Esophagus (tissue), 2 donors: Measurements from ENCODE around the gene ATRNL1. TPM values are rescaled to one million over a fixed set of nuclear protein-coding genes. Genes with fewer than 3 reads are reported as not detected.
A peak's percentile ranks its signal among the peaks of the same experiment; 100 is the strongest.

Experiments
- H3K27ac ChIP-seq, 2 donors: one replicate each; pipeline ENCODE4 v1.5.1; 2013; ENCODE audit warnings: low read depth in 2 of 2, mild to moderate bottlenecking in 2 of 2, inconsistent platforms in 1 of 2, low read length in 1 of 2, moderate library complexity in 1 of 2
- H3K27me3 ChIP-seq, 2 donors: one replicate each; pipeline ENCODE4 v1.6.1; 2013; ENCODE audit warnings: low read length in 2 of 2, control low read depth in 1 of 2, mild to moderate bottlenecking in 1 of 2; ENCODE audit not compliant: insufficient read depth in 2 of 2, control insufficient read depth in 1 of 2
- H3K36me3 ChIP-seq, 2 donors: one replicate each; pipeline ENCODE4 v1.6.1; 2013; ENCODE audit warnings: low read length in 1 of 2; ENCODE audit not compliant: control insufficient read depth in 2 of 2, insufficient read depth in 2 of 2
- H3K4me1 ChIP-seq, 2 donors: one replicate each; pipeline ENCODE4 v1.6.1; 2013; ENCODE audit warnings: low read length in 1 of 2; ENCODE audit not compliant: control insufficient read depth in 2 of 2, insufficient read depth in 2 of 2
- H3K4me3 ChIP-seq, 2 donors: one replicate each; pipeline ENCODE4 v1.5.1; 2013; ENCODE audit warnings: low read length in 2 of 2, mild to moderate bottlenecking in 2 of 2, low read depth in 1 of 2, moderate library complexity in 1 of 2
- H3K9me3 ChIP-seq, 2 donors: one replicate each; pipeline ENCODE4 v1.6.1; 2013; ENCODE audit warnings: mild to moderate bottlenecking in 2 of 2, low read depth in 1 of 2, low read length in 1 of 2, moderate library complexity in 1 of 2; ENCODE audit not compliant: control insufficient read depth in 2 of 2, insufficient read depth in 1 of 2
- WGBS, 2 donors: extraction: QIAGEN DNeasy Blood & Tissue Kit; methylation state at CpG; one replicate each; pipeline ENCODE4 v1.1.7; 2013; 5-methylcytosine and 5-hydroxymethylcytosine counted together
- polyA plus RNA-seq, 2 donors: library from polyadenylated mRNA; stranded (reverse); fragments of 200-250 nt; gene quantifications; one replicate each; pipeline ENCODE4 v1.2.3, GENCODE V29; 2013
- donor health status: healthy with polysubstance abuse.
- donor health status: Bipolar disorder and iron deficiency.

ATRNL1 gene
- polyA plus RNA-seq, 2 donors = 0.20 to 0.39 TPM

GRCh38 chr10:115846528-115846927, 753.4 kb downstream of the ATRNL1 start:
- no peaks in the 10 kb centered on the region for H3K36me3 ChIP-seq
- 85 to 86% methylated on average over 1 of the region's 1 CpG for WGBS, 2 donors

GRCh38 chr10:115849197-115849596, 756.0 kb downstream of the ATRNL1 start:
- WGBS, 2 donors = 24 to 33% methylated on average over 2 of the region's 2 CpGs
- H3K9me3 ChIP-seq = no peaks in the 10 kb centered on the region
- no peak overlapping the region for H3K4me3 ChIP-seq
- no peaks in the 10 kb centered on the region for H3K4me1 ChIP-seq
- no peak overlapping the region for H3K27ac ChIP-seq
- no peaks in the 10 kb centered on the region for H3K36me3 ChIP-seq
- no peaks in the 10 kb centered on the region for H3K27me3 ChIP-seq

More at GRCh38 chr10:115846528-115846927, 753.4 kb downstream of the ATRNL1 start:
- Histone ChIP-seq H3K27ac (no peak overlapping the region), H3K4me3 (no peak overlapping the region), H3K27me3 (no peaks in the 10 kb centered on the region), H3K4me1 (no peaks in the 10 kb centered on the region), H3K9me3 (no peaks in the 10 kb centered on the region)

DNA sequence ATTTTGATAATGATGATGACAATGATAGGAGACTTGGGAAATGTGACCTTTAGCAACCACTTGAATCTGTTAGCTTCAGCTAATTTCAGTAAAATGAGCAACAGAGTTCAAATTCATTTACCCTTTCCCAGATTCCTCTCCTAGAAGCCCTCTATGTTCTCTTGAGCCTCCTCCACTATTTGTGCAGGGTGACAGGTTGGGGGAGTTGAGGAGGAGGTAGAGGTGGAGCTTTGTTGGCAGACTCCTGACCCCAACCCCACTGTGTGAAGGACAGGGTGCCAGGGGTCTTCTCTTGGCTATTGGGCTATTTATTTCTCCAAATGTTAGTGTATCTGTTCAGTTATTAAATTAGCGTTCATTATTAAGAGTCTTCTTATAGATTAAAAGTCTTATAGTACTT, 757.5 kb downstream of the ATRNL1 start:
- Histone ChIP-seq H3K27me3 (no peaks in the 10 kb centered on the region), H3K9me3 (no peaks in the 10 kb centered on the region), H3K36me3 (no peaks in the 10 kb centered on the region), H3K4me3 (no peak overlapping the region), H3K27ac (no peak overlapping the region), H3K4me1 (no peaks in the 10 kb centered on the region)
- 91 to 98% methylated on average over 1 of the region's 1 CpG for WGBS, 2 donors

- H3K9me3 ChIP-seq = no peaks in the 10 kb centered on the region
- H3K36me3 ChIP-seq = no peaks in the 10 kb centered on the region
- no peak overlapping the region for H3K4me3 ChIP-seq
- WGBS, 2 donors = 79 to 80% methylated on average over 5 of the region's 5 CpGs
- H3K27me3 ChIP-seq = no peaks in the 10 kb centered on the region
- H3K4me1 ChIP-seq = no peaks in the 10 kb centered on the region
- H3K27ac ChIP-seq = no peak overlapping the region
These were observed 758.5 kb downstream of the ATRNL1 start for GRCh38 chr10:115851695-115852094.

DNA sequence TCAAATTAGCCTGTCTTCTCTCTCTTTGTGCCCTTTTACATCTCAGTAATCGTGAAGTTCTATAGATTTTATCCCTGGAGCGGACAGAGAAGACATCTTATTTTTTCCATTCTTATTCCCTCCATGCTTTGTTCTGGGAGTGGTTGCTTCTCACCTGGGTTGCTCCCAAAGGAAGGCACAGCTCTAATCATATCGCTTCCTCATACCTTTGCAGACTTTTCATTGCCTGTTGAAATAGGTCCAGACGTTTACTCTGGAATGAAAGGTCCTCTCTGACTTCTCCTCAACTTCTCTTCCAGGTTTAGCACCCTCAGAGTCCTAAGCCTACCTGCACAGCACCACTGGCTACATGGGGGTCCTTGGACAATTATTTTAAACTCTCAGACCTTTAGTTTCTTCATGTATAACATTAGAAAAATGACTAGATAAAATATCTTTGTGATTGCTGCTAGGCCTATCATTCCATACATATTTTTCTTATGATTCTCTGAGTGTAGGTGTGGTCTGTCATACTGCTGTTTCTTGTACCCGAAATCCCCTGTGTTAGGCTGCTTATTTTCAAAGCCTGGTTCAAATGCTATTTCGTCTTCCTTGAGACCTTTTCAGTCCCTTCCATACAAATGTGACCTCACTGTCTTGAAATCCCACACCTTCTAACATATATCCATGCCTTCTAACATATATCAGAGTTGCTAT, 761.7 kb downstream of the ATRNL1 start:
- Histone ChIP-seq H3K4me3 (no peak overlapping the region), H3K4me1 (no peaks in the 10 kb centered on the region), H3K9me3 (no peaks in the 10 kb centered on the region), H3K27ac (peak overlapping the region in 1 of 2 donors; percentile 48), H3K36me3 (no peaks in the 10 kb centered on the region), H3K27me3 (no peaks in the 10 kb centered on the region)
- WGBS, 2 donors = 58 to 62% methylated on average over 6 of the region's 6 CpGs

GRCh38 chr10:115856580-115856979, 763.4 kb downstream of the ATRNL1 start:
- H3K27me3 ChIP-seq = no peaks in the 10 kb centered on the region
- no peak overlapping the region for H3K4me3 ChIP-seq
- no peaks in the 10 kb centered on the region for H3K36me3 ChIP-seq
- H3K9me3 ChIP-seq = no peaks in the 10 kb centered on the region
- H3K4me1 ChIP-seq = no peaks in the 10 kb centered on the region
- peak overlapping the region; percentile 34 to 53 for H3K27ac ChIP-seq
- WGBS, 2 donors = 55 to 59% methylated on average over 6 of the region's 6 CpGs

GRCh38 chr10:115857856-115858255, 764.7 kb downstream of the ATRNL1 start:
- Histone ChIP-seq H3K9me3 (no peaks in the 10 kb centered on the region), H3K4me1 (no peaks in the 10 kb centered on the region), H3K36me3 (no peaks in the 10 kb centered on the region), H3K27me3 (no peaks in the 10 kb centered on the region), H3K4me3 (no peak overlapping the region), H3K27ac (no peak overlapping the region)
- 46 to 54% methylated on average over 3 of the region's 3 CpGs for WGBS, 2 donors

- no peaks in the 10 kb centered on the region for H3K27me3 ChIP-seq
- H3K36me3 ChIP-seq = no peaks in the 10 kb centered on the region
- H3K4me3 ChIP-seq = no peak overlapping the region
- no peaks in the 10 kb centered on the region for H3K4me1 ChIP-seq
- H3K9me3 ChIP-seq = no peaks in the 10 kb centered on the region
- H3K27ac ChIP-seq = no peak overlapping the region
- WGBS, 2 donors = 73 to 83% methylated on average over 1 of the region's 1 CpG
These were observed 767.3 kb downstream of the ATRNL1 start for GRCh38 chr10:115860182-115861107.

DNA sequence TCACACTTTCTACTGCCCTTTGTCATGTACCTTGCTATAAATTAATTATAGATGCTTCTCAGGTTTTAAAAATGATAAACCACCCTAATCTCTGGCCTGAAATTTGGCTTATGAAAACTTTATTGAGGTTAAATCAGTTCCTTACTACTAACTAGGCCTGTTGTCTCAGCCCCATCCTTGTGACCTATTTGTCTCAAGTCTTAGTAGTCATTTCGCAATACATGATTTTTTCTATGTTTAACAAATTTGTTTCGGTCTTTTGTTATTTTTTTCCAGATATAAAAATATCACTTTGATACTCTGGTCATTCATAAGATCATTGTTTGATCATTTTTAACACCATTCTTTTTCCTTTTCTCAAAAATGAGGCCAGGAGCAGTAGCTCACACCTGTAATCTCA, 768.3 kb downstream of the ATRNL1 start:
- H3K36me3 ChIP-seq = no peaks in the 10 kb centered on the region
- H3K4me1 ChIP-seq = no peaks in the 10 kb centered on the region
- WGBS, 2 donors = 83 to 87% methylated on average over 2 of the region's 2 CpGs
- H3K9me3 ChIP-seq = no peaks in the 10 kb centered on the region
- H3K4me3 ChIP-seq = no peak overlapping the region
- no peak overlapping the region for H3K27ac ChIP-seq
- no peaks in the 10 kb centered on the region for H3K27me3 ChIP-seq
